GM18951 (cell line): ENCODE results near the gene FILIP1L.

ENCODE experiments used
- POLR2A ChIP-seq: IDR thresholded peaks from 4 replicates; pipeline ENCODE4 v1.6.1; 2011; ENCODE audit warnings: mild to moderate bottlenecking; ENCODE audit not compliant: insufficient read length, insufficient read depth; ENCODE audit errors: extremely low read depth
- in situ Hi-C: fragments of 300-500 bp; cut with MboI; formaldehyde crosslinking; loops from one replicate; pipeline ENCODE4 v1.12.0; 2022; ENCODE audit warnings: low sequenced_read_pairs, mixed read lengths, inconsistent platforms; ENCODE audit not compliant: unreplicated experiment

Gene FILIP1L

GRCh38 chr3:99931059-99931458, 183.2 kb downstream of the FILIP1L start:
- in situ Hi-C loops: no loop called here
- no peak for TF ChIP-seq POLR2A

- in situ Hi-C loops: no loop called here
- no peak for TF ChIP-seq POLR2A
These were observed 184.6 kb downstream of the FILIP1L start for GRCh38 chr3:99929745-99930139.

GRCh38 chr3:99928771-99929744, 185.2 kb downstream of the FILIP1L start:
- no peak for TF ChIP-seq POLR2A
- in situ Hi-C loops: no loop called here

- in situ Hi-C loops: no loop called here
- TF ChIP-seq POLR2A: no peak
These were observed 186.4 kb downstream of the FILIP1L start for GRCh38 chr3:99927671-99928457.

GRCh38 chr3:99925584-99926230, 188.6 kb downstream of the FILIP1L start:
- in situ Hi-C loops: no loop called here
- TF ChIP-seq POLR2A: no peak

- in situ Hi-C loops: no loop called here
- no peak for TF ChIP-seq POLR2A
These were observed 190.4 kb downstream of the FILIP1L start for GRCh38 chr3:99923873-99924272.

GRCh38 chr3:99921986-99922385, 192.3 kb downstream of the FILIP1L start:
- in situ Hi-C loops: no loop called here
- no peak for TF ChIP-seq POLR2A

GRCh38 chr3:99921377-99921695, 193.0 kb downstream of the FILIP1L start:
- in situ Hi-C loops: no loop called here
- no peak for TF ChIP-seq POLR2A

GRCh38 chr3:99920481-99921376, 193.6 kb downstream of the FILIP1L start:
- in situ Hi-C loops: no loop called here

GRCh38 chr3:99919694-99920093, 194.6 kb downstream of the FILIP1L start:
- in situ Hi-C loops: no loop called here
- TF ChIP-seq POLR2A: no peak

More at GRCh38 chr3:99920481-99921376, 193.6 kb downstream of the FILIP1L start:
- TF ChIP-seq POLR2A: no peak

- in situ Hi-C loops: no loop called here
- TF ChIP-seq POLR2A: no peak
These were observed 195.6 kb downstream of the FILIP1L start for GRCh38 chr3:99918715-99919114.

- in situ Hi-C loops: no loop called here
- TF ChIP-seq POLR2A: no peak
These were observed 198.3 kb downstream of the FILIP1L start for GRCh38 chr3:99915906-99916432.
